HG02870 (cell line): ENCODE results near the gene AKAP4.

Source experiments
- ATAC-seq: cut with Tn5 transposase; IDR thresholded peaks from one replicate; pipeline ENCODE4 v1.9.1; 2021; ENCODE audit warnings: mild to moderate bottlenecking, moderate library complexity; ENCODE audit not compliant: unreplicated experiment

The AKAP4 gene

GRCh38 chrX:50200907-50201306, at the start of gene AKAP4:
TSS of gene AKAP4 (minus strand) at chrX:50201007. CDS start at chrX:50200889, 118 bp downstream.
- ATAC-seq = no peak

- ATAC-seq = no peak
Measured at GRCh38 chrX:50211510-50211909, 10.7 kb upstream of the AKAP4 start.

GRCh38 chrX:50206753-50207152, 5.9 kb upstream of the AKAP4 start:
- ATAC-seq = no peak

GRCh38 chrX:50204364-50204899, 3.6 kb upstream of the AKAP4 start, which contains the start of gene CCNB3:
TSS of gene CCNB3 (plus strand) at chrX:50204765. CDS start at chrX:50285164, 80,399 bp downstream.
- ATAC-seq = peak; percentile 97

GRCh38 chrX:50202539-50202938, 1.7 kb upstream of the AKAP4 start:
- ATAC-seq = no peak

GRCh38 chrX:50198348-50198747, 2.5 kb downstream of the AKAP4 start:
- ATAC-seq = no peak

GRCh38 chrX:50188859-50189600, 11.8 kb downstream of the AKAP4 start:
- ATAC-seq = no peak

GRCh38 chrX:50183891-50184290, 16.9 kb downstream of the AKAP4 start:
- no peak for ATAC-seq

GRCh38 chrX:50180073-50180940, 20.5 kb downstream of the AKAP4 start:
- no peak for ATAC-seq

- no peak for ATAC-seq
Measured at GRCh38 chrX:50169717-50170116, 31.1 kb downstream of the AKAP4 start.

- peak; percentile 75 for ATAC-seq
Measured at GRCh38 chrX:50168241-50168687, 32.5 kb downstream of the AKAP4 start.

GRCh38 chrX:50167366-50167765, 33.4 kb downstream of the AKAP4 start:
- no peak for ATAC-seq

GRCh38 chrX:50165727-50166126, 35.1 kb downstream of the AKAP4 start:
- ATAC-seq = no peak

GRCh38 chrX:50161127-50161526, 39.7 kb downstream of the AKAP4 start:
- ATAC-seq = no peak

- no peak for ATAC-seq
Measured at GRCh38 chrX:50158593-50158992, 42.2 kb downstream of the AKAP4 start.

- ATAC-seq = no peak
Measured at GRCh38 chrX:50157545-50158135, 43.2 kb downstream of the AKAP4 start.

GRCh38 chrX:50154429-50154828, 46.4 kb downstream of the AKAP4 start:
- no peak for ATAC-seq

- ATAC-seq = no peak
Measured at GRCh38 chrX:50152456-50152855, 48.4 kb downstream of the AKAP4 start.

- no peak for ATAC-seq
Measured at GRCh38 chrX:50147972-50148371, 52.8 kb downstream of the AKAP4 start.
